Endothelial cell of umbilical vein (primary cell): ENCODE results near the gene ATN1. TPM values are rescaled to one million over a fixed set of nuclear protein-coding genes. Genes with fewer than 3 reads are reported as not detected.

Experiments used
- BruUV-seq: library from RNA; stranded (reverse); fragments of 400-500 nt; replicated peaks from 2 replicates; lab custom pipeline; 2021; lab: Mats Ljungman, UMichigan
- CTCF ChIA-PET: fragments of 300-600, 350-600 bp; sonication (Branson Sonifier 250); formaldehyde crosslinking; loops from one replicate; lab custom pipeline; 2021; ENCODE audit warnings: antibody characterized with exemption, inconsistent platforms; lab: Charles Lee
- POLR2A ChIA-PET: fragments of 300-600, 350-600 bp; sonication (Branson Sonifier 250); formaldehyde crosslinking; loops from one replicate; lab custom pipeline; 2021; ENCODE audit warnings: antibody characterized with exemption, inconsistent platforms; lab: Charles Lee
- DNase-seq: peaks from one replicate; pipeline ENCODE4 v3.0.0-alpha.2; 2011; ENCODE audit warnings: low read depth, low spot score
- FAIRE-seq: peaks from 2 replicates; lab custom pipeline; 2011; peaks lifted over from hg19 to GRCh38; lab: Jason Lieb, UNC
- H2AFZ ChIP-seq: 2 replicates; pipeline ENCODE4 v1.6.0; 2012; ENCODE audit warnings: low read depth, low read length, control low read depth, inconsistent platforms
- H3K27ac ChIP-seq: 2 replicates; pipeline ENCODE4 v1.5.1; 2011; ENCODE audit warnings: low read depth, mild to moderate bottlenecking, control low read depth, low read length, moderate library complexity; ENCODE audit not compliant: insufficient read depth
- H3K27me3 ChIP-seq, 2 experiments: 2 replicates each; pipeline versions ENCODE4 v1.6.0 to v1.6.1; 2011; ENCODE audit warnings: low read length in 2 of 2, mixed read lengths in 1 of 2; ENCODE audit not compliant: control insufficient read depth in 2 of 2, insufficient read depth in 2 of 2
- H3K36me3 ChIP-seq, 2 experiments: 2 replicates in 1 of 2; 3 replicates in 1 of 2; pipeline ENCODE4 v1.5.1; 2011; ENCODE audit warnings: low read length in 2 of 2, mild to moderate bottlenecking in 1 of 2, moderate library complexity in 1 of 2; ENCODE audit not compliant: control insufficient read depth in 2 of 2, insufficient read depth in 2 of 2; ENCODE audit errors: extremely low read depth in 1 of 2
- H3K4me1 ChIP-seq: 3 replicates; pipeline ENCODE4 v1.5.1; 2011; ENCODE audit warnings: mild to moderate bottlenecking, low read length; ENCODE audit not compliant: control insufficient read depth, insufficient read depth; ENCODE audit errors: extremely low read depth
- H3K4me2 ChIP-seq: 2 replicates; pipeline ENCODE4 v1.6.1; 2011; ENCODE audit warnings: low read length, control low read depth, mixed read lengths; ENCODE audit not compliant: insufficient read depth
- H3K4me3 ChIP-seq, 3 experiments: fragments of 200-600 bp in 1 of 3; sonication (generic), shearing (Covaris generic) in 1 of 3; replicated peaks in 1 of 3; 2 replicates each; pipeline ENCODE4 v1.5.1; 2011 to 2016; ENCODE audit warnings: control low read depth in 3 of 3, low read length in 3 of 3, mild to moderate bottlenecking in 2 of 3, inconsistent platforms in 1 of 3, low read depth in 1 of 3, moderate library complexity in 1 of 3; ENCODE audit not compliant: insufficient read depth in 1 of 3
- H3K79me2 ChIP-seq: 2 replicates; pipeline ENCODE4 v1.6.0; 2012; ENCODE audit warnings: low read length, inconsistent platforms; ENCODE audit not compliant: control insufficient read depth, insufficient read depth
- H3K9ac ChIP-seq: replicated peaks from 2 replicates; pipeline ENCODE3; 2011; ENCODE audit warnings: low read length, control low read depth; ENCODE audit not compliant: insufficient read depth; ENCODE audit errors: extremely low read depth
- H3K9me1 ChIP-seq: replicated peaks from 3 replicates; pipeline ENCODE4 v1.6.0; 2011; ENCODE audit warnings: mild to moderate bottlenecking, low read length; ENCODE audit not compliant: control insufficient read depth, insufficient read depth; ENCODE audit errors: extremely low read depth
- H3K9me3 ChIP-seq: replicated peaks from 2 replicates; pipeline ENCODE4 v1.5.1; 2012; ENCODE audit warnings: low read length, inconsistent platforms; ENCODE audit not compliant: control insufficient read depth, insufficient read depth
- H4K20me1 ChIP-seq: replicated peaks from 2 replicates; pipeline ENCODE3; 2011; ENCODE audit warnings: mild to moderate bottlenecking, low read length; ENCODE audit not compliant: control insufficient read depth, insufficient read depth; ENCODE audit errors: extremely low read depth
- CTCF ChIP-seq, 2 donors: IDR thresholded peaks; 1 replicate in 1 of 2; 2 replicates in 1 of 2; pipeline ENCODE4 v1.5.1; 2011; ENCODE audit warnings: low read length in 2 of 2, mild to moderate bottlenecking in 2 of 2, moderate library complexity in 2 of 2, control low read depth in 1 of 2, inconsistent platforms in 1 of 2, low read depth in 1 of 2; ENCODE audit not compliant: insufficient read depth in 1 of 2; ENCODE audit errors: extremely low read depth in 1 of 2
- EZH2 ChIP-seq: IDR thresholded peaks from 2 replicates; pipeline ENCODE4 v1.6.1; 2012; ENCODE audit warnings: borderline replicate concordance, low read depth, mild to moderate bottlenecking, moderate library complexity, low read length, inconsistent platforms; ENCODE audit not compliant: severe bottlenecking
- FOS ChIP-seq: IDR thresholded peaks from 2 replicates; pipeline ENCODE4 v1.6.1; 2011; ENCODE audit warnings: mild to moderate bottlenecking, low read length, moderate library complexity, borderline replicate concordance; ENCODE audit not compliant: insufficient read depth
- GATA2 ChIP-seq: IDR thresholded peaks from 2 replicates; pipeline ENCODE4 v1.7.0; 2011; ENCODE audit warnings: low read depth, mild to moderate bottlenecking, moderate library complexity, mixed read lengths, low read length; ENCODE audit not compliant: insufficient read length, insufficient read depth
- JUN ChIP-seq: IDR thresholded peaks from 2 replicates; pipeline ENCODE4 v1.6.1; 2011; ENCODE audit warnings: borderline replicate concordance, low read depth; ENCODE audit not compliant: insufficient read length, insufficient read depth
- MAX ChIP-seq: IDR thresholded peaks from 2 replicates; pipeline ENCODE4 v1.6.1; 2011; ENCODE audit not compliant: insufficient read depth, insufficient read length
- MYC ChIP-seq: IDR thresholded peaks from one replicate; pipeline ENCODE4 v1.6.1; 2011; ENCODE audit warnings: mild to moderate bottlenecking, low read depth, low read length
- POLR2A ChIP-seq: IDR thresholded peaks from 2 replicates; pipeline ENCODE4 v1.6.1; 2012; ENCODE audit warnings: low read depth, mild to moderate bottlenecking, control low read depth, low read length
- POLR2AphosphoS5 ChIP-seq: IDR thresholded peaks from 2 replicates; pipeline ENCODE4 v1.6.1; 2012; ENCODE audit warnings: low read depth, mild to moderate bottlenecking, control low read depth, low read length, moderate library complexity; ENCODE audit not compliant: insufficient read depth
- dilution Hi-C: fragments of 300-500 bp; cut with MboI; formaldehyde crosslinking; loops from one replicate; pipeline ENCODE4 v1.15.0; 2019; ENCODE audit warnings: low sequenced_read_pairs; ENCODE audit not compliant: extremely low pct_ligation_motif_present
- intact Hi-C: fragments of 100-400 bp; cut with micrococcal nuclease; formaldehyde crosslinking; loops from one replicate; pipeline ENCODE4 v1.10.0; 2022
- polyA plus RNA-seq, 4 experiments: library from polyadenylated mRNA; depleted of rRNA in 3 of 4; stranded (reverse) in 3 of 4; unstranded in 1 of 4; fragments of >200 nt; gene quantifications; 2 replicates each; pipeline versions ENCODE4 v1.2.1 to v1.2.3, GENCODE V29; 2011 to 2012; ENCODE audit warnings: missing spikeins in 1 of 4
- total RNA-seq: library from RNA; stranded (reverse); gene quantifications from 2 replicates; pipeline ENCODE4 v1.2.3, GENCODE V29; 2021

The ATN1 gene
- total and polyA plus RNA-seq, 2 donors (not counting 3 experiments of a cell fraction or from before 2014, with no cell fraction given), result 46.4 to 117 TPM

- no peak overlapping the region for H3K4me2 ChIP-seq
- no peaks in the 10 kb centered on the region for H3K9me3 ChIP-seq
- no peak overlapping the region for H3K27ac ChIP-seq
- no peaks in the 10 kb centered on the region for H4K20me1 ChIP-seq
- no TSS peak for BruUV-seq
- H3K27me3 ChIP-seq, result no peaks in the 10 kb centered on the region
- ChIA-PET POLR2A (no interaction called here), CTCF (interaction anchor here (1.3 to 2.2 kb wide), 4 partner anchors 9 to 158 kb away, joined by 3 to 12 read pairs (median 8); partner anchors contain the start of genes C12orf57 and RNU7-1)
- FAIRE-seq, result no peak
- H3K9me1 ChIP-seq, result no peaks in the 10 kb centered on the region
- no peak for DNase-seq
- TF ChIP-seq POLR2AphosphoS5 (no peak), FOS (no peak), MAX (no peak), EZH2 (no peak), JUN (no peak), CTCF (IDR thresholded peaks at IDR 0.05; ENCODE audit: extremely low read depth in 1 of 2, insufficient read depth in 1 of 2, low read depth in 1 of 2, low read length in 2 of 2) (no peak), GATA2 (no peak), POLR2A (no peak), MYC (no peak)
- dilution Hi-C loops, result no loop called here
- H3K79me2 ChIP-seq, result no peaks in the 10 kb centered on the region
- peaks cover 24% of the 10 kb centered on the region for H3K4me1 ChIP-seq
- no peak overlapping the region for H3K9ac ChIP-seq
- intact Hi-C loops, result no loop called here
- no peak overlapping the region for H3K4me3 ChIP-seq
- H3K36me3 ChIP-seq, result no peaks in the 10 kb centered on the region
- H2AFZ ChIP-seq, result no peak overlapping the region
Measured at GRCh38 chr12:6955108-6956020, 27.6 kb downstream of the ATN1 start.
